ENCODE measurements around the gene TRIM63. TPM values are rescaled to one million over a fixed set of nuclear protein-coding genes. Genes with fewer than 3 reads are reported as not detected.

TRIM63 gene
- total and polyA plus RNA-seq, 9 of the 15 experiments (the other 6 are each of a cell fraction or from before 2014, with no cell fraction given) = 0.08 to 0.57 (median 0.36) TPM

GRCh38 chr1:26032656-26033357 lies 34.6 kb downstream of the TRIM63 start (continued):
- TF ChIP-seq ZFPM2 (CRISPR knock-in tag; IDR thresholded peaks at IDR 0.05) = no peak

- Histone ChIP-seq H2AFZ (ENCODE audit: low read depth, low read length) (no peak overlapping the region), H3K4me3 (no peak overlapping the region), H3K27me3 (ENCODE audit: control insufficient read depth in 2 of 2, insufficient read depth in 2 of 2, low read length in 2 of 2) (no peaks in the 10 kb centered on the region), H3K9me3 (replicated peaks; ENCODE audit: control insufficient read depth, insufficient read depth, low read depth, low read length) (no peaks in the 10 kb centered on the region), H3K4me2 (ENCODE audit: insufficient read depth, low read length) (no peak overlapping the region), H3K36me3 (ENCODE audit: control insufficient read depth, insufficient read depth, low read length) (no peaks in the 10 kb centered on the region), H3K79me2 (ENCODE audit: control insufficient read depth, insufficient read depth, low read length) (peaks cover 8% of the 10 kb centered on the region; the same call in 2 of the 3 replicates), H3K9me1 (ENCODE audit: control insufficient read depth, insufficient read depth, low read length) (no peaks in the 10 kb centered on the region), H3K9ac (ENCODE audit: insufficient read depth in 1 of 2, low read depth in 2 of 2, low read length in 2 of 2) (peak overlapping the region in 1 of 2 experiments; percentile 45; a peak in 1 of 4 replicates), H3K4me1 (replicated peaks in 1 of 2; ENCODE audit: control insufficient read depth in 2 of 2, insufficient read depth in 2 of 2, low read length in 2 of 2) (peaks cover 36 to 64% of the 10 kb centered on the region in 2 experiments), H3K27ac (ENCODE audit: extremely low read depth, low read depth, low read length) (no peak overlapping the region), H4K20me1 (replicated peaks; ENCODE audit: control insufficient read depth, insufficient read depth, low read length) (no peaks in the 10 kb centered on the region)
- BruUV-seq (replicated peaks) = no TSS peak
- DNase-seq (ENCODE audit: extremely low read depth in 1 of 4, low spot score in 3 of 4) (no peak), ATAC-seq (no peak), FAIRE-seq (no peak)
- 55% methylated on average over 3 of the region's 3 CpGs for WGBS (ENCODE audit: insufficient coverage, low coverage, missing lambda C conversion rate)
- TF ChIP-seq LARP7 (IDR thresholded peaks at IDR 0.05) = no peak
- no peak for TF ChIP-seq BRF1 (IDR thresholded peaks at IDR 0.05; ENCODE audit: borderline replicate concordance, extremely low read depth, insufficient read length)
- TF ChIP-seq MTA3 (IDR thresholded peaks at IDR 0.05; ENCODE audit: borderline replicate concordance) = no peak
- no peak for TF ChIP-seq CTCFL (IDR thresholded peaks at IDR 0.05; ENCODE audit: borderline replicate concordance, insufficient read depth, low read depth, low read length, poor library complexity, severe bottlenecking)
- TF ChIP-seq KHSRP (IDR thresholded peaks at IDR 0.05) = no peak
- TF ChIP-seq ZNF124 (CRISPR knock-in tag; IDR thresholded peaks at IDR 0.05) = no peak
- no peak for TF ChIP-seq IRF2 (CRISPR knock-in tag; IDR thresholded peaks at IDR 0.05)
- no peak for TF ChIP-seq PKNOX1 (IDR thresholded peaks at IDR 0.05)
- TF ChIP-seq U2AF1 (optimal IDR thresholded peaks at IDR 0.05; ENCODE audit: low read depth, low read length) = no peak
- no peak for TF ChIP-seq ZFP1 (CRISPR knock-in tag; IDR thresholded peaks at IDR 0.05)
- intact Hi-C loops (cut with micrococcal nuclease) = no loop called here
- in situ Hi-C loops (cut with MboI) = no loop called here
- ChIA-PET CTCF (ENCODE audit: low intra/inter-chr PET ratio) (no interaction called here), POLR2A (interaction anchor here (0.6 to 1.5 kb wide), 5 partner anchors 7 to 1873 kb away, joined by 3 to 7 read pairs (median 3); partner anchors contain the start of gene TRIM63)
Measured at GRCh38 chr1:26031611-26032220, 35.7 kb downstream of the TRIM63 start.
